ENCODE results near the gene NOLC1. TPM values are rescaled to one million over a fixed set of nuclear protein-coding genes. Genes with fewer than 3 reads are reported as not detected.
"Not testable (repeated sequence)": the region's sequence is repeated elsewhere in the genome, so short reads cannot be mapped to it uniquely, and the experiment has no call there.

Gene NOLC1
- total RNA-seq, 1 experiment from 2014 or later, result 79.1 TPM

DNA sequence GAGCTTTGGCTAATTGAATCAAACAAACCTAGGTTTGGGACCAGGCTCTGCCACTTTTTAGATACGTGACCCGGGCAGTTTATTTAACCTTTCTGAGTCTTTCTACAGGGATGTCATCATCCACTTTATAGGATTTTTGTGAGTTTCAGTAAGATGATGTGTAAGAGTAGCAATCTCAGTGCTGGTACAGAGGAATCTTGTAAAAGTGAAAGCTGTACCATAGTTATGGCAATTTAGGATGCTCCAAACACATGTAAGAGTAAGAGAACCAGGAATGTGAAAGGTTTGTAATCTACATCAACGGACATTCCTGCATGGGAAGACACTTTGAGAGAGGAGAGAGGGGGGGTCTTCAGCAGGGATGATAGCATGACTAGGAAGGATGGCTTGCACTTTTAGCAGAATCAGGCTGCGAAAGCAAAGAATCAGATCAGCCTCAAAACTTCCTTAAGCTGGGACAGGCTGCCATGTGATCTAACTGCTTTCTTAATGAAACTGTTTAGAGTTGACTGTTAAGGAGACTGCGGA is 968 bp downstream of the NOLC1 start:
- DNase-seq (ENCODE audit: low spot score), result peak; percentile 42

DNA sequence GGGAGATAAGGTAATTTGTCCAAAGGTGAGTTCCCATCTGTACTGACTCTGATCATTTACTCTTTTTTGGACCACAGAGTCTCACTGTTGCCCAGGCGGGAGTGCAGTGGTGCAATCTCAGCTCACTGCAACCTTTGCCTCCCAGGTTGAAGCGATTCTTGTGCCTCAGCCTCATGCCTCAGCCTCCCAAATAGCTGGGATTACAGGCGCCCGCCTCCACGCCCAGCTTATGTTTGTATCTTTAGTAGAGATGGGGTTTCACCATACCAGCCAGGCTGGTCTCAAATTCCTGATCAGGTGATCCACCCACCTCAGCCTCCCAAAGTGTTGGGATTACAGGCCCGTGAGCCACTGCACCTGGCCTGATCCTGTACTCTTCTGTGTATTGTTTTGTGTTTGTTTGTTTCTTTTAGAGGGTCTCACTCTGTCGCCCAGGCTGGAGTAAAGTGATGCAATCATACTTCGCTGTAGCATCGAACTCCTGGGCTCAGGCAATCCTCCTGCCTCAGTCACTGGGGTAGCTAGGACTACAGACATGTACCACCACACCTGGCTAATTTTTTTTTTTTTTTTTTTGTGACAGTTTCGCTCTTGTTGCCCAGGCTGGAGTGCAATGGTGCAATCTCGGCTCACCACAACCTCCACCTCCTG is 2.4 kb downstream of the NOLC1 start:
- DNase-seq (ENCODE audit: low spot score), result no peak

DNA sequence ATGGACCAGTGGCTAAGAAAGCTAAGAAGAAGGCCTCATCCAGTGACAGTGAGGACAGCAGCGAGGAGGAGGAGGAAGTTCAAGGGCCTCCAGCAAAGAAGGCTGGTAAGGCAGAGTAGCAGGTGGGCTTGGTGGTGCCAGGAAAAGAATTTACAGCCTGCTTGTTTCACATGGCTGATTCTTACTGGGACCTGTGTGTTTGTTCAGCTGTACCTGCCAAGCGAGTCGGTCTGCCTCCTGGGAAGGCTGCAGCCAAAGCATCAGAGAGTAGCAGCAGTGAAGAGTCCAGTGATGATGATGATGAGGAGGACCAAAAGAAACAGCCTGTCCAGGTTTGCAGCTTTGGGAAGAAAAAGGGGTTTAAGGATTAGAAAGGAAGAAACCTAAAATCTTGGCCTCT is 5.0 kb downstream of the NOLC1 start:
- DNase-seq (ENCODE audit: low spot score), result no peak

DNA sequence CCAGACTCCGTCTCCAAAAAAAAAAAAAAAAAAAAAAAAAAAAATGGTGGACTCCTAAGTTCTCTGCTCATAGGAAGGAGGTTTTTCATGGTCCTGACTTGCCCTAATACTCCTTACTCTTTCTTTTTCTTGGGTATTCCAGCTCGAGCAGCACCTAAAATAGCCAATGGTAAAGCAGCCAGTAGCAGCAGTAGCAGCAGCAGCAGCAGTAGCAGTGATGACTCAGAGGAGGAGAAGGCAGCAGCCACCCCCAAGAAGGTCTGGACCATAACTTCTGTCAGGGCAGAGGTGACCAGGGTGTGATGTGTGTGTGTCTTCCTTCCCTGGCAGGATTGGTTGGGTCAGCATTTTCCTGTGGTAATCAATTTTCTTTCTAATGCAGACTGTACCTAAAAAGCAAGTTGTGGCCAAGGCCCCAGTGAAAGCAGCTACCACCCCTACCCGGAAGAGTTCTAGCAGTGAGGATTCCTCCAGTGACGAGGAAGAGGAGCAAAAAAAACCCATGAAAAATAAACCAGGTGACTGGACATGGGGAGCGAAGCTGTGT is 6.9 kb downstream of the NOLC1 start:
- DNase-seq (ENCODE audit: low spot score), result no peak

DNA sequence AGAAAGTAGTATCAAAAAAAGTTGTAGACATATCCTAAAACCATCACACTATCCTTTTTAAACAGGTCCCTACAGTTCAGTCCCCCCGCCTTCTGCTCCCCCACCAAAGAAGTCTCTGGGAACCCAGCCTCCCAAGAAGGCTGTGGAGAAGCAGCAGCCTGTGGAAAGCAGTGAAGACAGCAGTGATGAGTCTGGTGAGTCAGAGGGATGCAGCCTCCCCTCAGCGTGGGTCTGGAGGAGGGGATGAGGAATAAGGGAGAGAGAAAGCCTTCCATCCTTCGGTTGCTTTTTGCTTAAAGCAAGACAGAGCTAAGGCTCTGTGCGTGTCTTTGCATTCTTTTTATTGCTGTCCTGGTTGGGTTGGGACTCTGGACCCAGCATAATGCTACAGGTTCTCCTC is 7.6 kb downstream of the NOLC1 start:
- DNase-seq (ENCODE audit: low spot score), result no peak

DNA sequence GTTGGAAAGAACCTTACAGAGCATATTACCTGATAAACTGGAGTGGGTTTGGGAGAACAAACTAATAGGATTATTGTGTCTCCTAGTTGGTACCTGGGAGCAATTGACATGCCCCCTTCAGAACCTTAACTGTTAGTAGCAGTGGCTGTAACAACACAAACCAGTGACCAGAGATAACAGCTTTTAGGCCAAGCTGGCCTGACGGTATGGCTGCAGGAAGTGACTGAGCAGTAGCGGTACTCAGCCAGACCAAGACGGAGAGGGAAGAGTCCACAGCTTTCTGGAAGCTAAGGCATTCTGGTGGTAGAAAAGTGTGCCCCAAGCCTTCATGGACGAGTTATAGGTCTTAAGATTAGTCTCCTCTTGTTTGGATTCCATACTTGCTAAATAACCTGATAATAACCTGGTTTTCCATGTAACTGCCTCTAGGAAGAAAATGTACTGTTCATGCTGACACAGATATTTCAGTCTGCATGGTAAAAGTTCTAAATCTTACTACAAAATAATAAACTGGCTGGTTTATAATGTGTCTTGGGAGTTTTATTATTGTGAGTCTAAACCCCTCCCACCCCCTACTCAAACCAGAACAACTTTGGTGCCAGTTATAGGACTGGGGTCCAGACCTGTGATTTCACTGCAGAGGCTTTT is 11.3 kb downstream of the NOLC1 start:
- no peak for DNase-seq (ENCODE audit: low spot score)

DNA sequence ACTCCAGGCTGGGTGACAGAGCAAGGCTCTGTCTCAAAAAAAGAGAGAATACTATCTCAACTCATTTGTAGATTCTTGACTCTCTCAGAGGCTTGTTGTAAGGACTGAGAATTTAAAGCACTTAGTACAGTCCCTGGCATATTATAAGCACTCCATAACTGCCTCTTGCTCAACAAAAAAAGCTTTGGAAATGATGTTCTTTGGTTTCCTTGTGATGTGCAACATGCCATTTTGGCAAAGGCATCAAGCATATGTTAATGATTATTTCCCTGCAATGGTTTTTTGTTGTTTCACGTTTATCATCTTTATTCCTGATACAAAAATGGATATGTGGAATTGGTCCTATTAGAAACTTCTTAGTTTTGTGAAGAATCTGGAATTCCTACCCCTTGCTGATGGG is 15.7 kb downstream of the NOLC1 start:
- no peak for DNase-seq (ENCODE audit: low spot score)

DNA sequence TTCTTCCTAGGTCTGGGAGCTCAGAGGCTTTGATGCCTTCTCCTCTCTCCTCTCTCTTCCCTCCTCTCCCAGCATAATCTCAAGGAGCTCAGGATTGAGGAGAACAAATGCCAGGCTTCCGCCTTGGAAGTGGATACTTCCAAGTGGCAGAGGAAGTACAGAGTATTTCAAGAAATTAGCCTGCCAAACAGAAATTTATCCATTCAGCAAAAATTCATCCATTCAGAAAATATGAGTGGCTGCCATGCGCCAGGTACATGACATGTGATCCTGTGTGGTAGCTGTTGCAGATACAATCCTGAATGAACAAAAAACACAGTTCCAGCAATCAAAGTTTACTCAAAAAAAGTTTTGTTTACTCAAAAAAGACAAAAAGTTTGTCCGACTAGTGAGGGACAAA is 18.4 kb downstream of the NOLC1 start:
- DNase-seq (ENCODE audit: low spot score), result no peak

DNA sequence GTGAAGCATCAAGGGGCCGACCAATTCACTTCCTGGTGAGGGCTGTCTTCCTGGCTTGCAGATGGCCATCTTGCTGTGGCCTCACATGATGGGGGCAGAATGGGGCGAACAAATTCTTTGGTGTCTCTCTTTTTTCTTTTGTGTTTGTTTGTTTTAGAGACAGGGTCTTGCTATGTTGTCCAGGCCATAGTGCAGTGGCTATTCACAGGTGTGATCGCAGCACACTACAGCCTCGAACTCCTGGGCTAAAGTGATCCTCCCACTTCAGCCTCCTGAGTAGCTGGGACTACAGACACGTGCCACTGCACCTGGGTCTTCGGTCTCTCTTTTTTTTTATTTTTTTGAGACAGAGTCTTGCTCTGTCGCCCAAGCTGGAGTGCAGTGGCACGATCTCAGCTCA is 20.1 kb downstream of the NOLC1 start:
- no peak for DNase-seq (ENCODE audit: low spot score)

DNA sequence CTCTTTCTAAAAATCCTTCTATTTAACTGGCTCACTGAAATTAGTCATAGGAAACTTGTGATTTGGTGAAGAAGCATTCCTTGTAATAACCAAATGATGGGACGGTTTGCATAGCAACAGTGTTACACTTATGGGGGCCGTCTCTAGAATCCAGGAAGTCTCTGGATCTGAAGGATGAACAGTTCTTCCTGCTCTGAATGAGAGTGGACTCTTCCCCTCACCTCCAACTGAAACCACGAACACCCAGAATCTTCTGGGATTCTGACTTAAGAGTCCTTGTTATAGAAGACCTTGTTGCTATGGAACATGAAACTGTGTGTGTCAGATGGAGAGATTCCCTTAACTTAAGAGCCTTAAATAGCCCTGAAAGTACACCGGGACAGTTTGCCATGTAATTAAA is 23.2 kb downstream of the NOLC1 start:
- DNase-seq (ENCODE audit: low spot score), result no peak

DNA sequence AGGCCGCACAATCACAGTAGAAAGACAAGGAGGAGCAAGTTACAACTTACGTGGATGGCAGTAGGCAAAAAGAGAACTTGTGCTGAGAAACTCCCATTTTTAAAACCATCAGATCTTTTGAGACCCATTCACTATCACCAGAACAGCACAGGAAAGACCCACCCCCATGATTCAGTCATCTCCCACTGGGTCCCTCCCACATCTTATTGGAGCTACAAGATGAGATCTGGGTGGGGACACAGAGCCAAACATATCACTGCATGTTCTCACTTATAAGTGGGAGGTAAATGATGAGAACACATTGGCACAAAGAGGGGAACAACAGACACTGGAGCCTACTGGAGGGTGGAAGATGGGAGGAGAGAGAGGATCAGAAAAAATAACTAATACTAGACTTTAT is 32.4 kb downstream of the NOLC1 start:
- DNase-seq (ENCODE audit: low spot score), result no peak

DNA sequence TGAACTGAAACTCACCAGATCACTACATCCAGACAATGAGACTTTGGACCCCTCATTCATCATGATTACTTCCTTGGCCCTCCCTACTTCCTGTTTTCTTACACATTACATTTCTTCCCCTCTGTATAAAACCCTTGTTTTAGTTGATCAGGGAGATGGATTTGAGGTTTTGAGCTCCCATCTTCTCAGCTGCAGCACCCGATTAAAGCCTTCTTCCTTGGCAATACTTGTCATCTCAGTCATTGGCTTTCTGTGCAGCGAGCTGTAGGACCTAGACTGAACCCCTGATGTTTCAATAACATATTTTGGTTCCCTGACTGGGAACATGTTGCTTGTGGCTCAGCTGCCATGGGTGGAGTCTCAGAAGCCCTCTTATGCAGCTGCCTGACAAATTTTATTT is 33.1 kb downstream of the NOLC1 start:
- no peak for DNase-seq (ENCODE audit: low spot score)

DNA sequence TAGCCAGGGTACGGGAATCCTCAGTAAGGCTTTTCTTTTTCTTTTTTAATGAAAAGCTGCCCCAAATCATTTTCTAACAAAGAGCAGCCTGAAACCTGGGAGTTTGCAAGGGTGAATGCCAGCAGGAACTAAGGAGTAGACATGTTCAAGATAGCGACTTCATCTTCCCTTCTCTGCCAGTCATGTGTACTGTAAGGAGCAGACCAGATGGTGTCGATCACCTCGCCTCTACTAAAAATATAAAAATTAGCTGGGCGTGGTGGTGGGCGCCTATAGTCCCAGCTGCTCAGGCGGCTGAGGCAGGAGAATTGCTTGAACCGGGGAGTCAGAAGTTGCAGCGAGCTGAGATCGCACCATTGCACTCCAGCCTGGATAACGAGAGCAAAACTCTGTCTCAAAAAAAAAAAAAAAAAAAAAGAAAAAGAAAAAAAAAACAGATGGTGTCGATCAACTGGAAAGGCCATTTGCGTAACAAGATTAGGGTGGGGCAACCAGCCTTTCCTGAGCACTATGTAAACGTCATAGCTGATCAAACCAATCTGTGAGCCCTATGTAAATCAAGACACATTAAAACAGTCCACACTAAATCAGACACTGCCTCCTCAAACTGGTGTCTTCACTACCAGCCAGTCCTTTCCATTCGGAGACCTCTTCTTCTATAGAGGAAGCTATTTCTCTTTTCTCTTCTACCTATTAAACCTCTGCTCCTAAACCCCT is 33.8 kb downstream of the NOLC1 start:
- DNase-seq (ENCODE audit: low spot score), result no peak

DNA sequence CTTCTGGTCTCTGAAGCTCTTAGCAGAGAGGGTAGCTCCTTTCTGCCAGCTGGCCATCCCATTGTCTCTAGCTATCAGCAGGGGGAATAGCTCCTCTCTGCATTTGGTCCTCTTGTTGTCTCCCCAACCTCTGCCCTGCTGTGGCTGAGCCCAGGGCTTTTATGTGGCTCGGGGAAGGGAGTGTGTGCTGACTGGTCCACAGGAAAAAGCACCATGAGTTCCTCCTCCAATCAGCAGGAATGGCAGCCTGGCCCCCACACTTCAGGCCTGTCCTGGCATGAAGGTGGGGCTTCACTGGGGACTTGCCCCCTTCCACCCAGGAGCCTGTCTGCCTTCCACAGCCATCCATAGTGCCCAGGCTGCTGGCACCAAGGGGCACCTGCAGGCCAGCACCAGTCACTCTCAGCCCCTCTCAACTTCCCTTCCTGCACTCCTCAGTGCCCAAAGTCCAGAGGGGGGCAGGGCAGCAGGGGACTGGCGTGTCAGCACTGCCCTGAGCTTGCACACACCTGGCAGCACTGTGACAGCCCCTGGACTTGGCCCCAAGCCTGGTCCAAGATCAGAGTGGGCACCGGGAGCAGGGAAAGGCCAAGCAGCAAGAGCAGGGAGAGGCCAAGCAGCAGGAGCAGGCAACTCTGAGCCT is 36.2 kb downstream of the NOLC1 start:
- DNase-seq (ENCODE audit: low spot score), result no peak

DNA sequence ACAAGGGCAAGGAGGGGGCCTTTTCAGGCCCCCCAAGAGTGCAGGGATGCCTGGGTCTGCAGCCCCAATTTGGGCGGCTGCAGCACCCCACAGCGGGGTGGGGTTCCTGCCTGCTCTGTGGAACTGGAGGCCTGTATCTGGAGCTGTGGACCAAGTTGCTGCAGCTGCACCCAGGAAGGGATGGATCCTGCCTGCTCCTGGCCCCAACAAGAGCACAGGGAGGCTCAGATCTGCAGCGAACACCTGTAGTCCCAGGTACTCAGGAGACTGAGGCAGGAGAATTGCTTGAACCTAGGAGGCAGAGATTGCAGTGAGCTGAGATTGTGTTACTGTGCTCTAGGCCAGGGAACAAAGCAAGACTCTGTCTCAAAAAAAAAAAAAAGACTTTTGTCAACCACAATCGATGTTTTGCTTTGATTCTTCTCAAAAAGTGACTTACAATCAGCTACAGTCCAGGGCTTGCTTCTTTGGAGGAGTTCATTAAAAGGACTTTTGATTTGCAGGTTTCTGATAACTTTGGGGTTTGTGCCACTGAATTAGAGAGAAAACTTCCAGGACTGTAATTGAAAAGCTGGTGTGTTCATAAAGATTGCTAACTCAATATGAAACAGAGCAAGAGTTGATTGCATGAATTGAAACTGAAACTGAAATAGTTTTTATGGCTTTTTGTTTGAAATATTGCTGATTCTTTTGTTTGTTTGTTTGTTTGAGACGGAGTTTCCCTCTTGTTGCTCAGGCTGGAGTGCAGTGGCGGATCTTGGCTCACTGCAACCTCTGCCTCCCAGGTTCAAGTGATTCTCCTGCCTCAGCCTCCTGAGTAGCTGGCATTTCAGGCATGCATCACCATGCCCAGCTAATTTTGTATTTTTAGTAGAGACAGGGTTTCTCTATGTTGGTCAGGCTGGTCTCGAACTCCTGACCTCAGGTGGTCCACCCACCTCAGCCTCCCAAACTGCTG is 37.0 kb downstream of the NOLC1 start:
- not testable (repeated sequence) for DNase-seq (ENCODE audit: low spot score)

DNA sequence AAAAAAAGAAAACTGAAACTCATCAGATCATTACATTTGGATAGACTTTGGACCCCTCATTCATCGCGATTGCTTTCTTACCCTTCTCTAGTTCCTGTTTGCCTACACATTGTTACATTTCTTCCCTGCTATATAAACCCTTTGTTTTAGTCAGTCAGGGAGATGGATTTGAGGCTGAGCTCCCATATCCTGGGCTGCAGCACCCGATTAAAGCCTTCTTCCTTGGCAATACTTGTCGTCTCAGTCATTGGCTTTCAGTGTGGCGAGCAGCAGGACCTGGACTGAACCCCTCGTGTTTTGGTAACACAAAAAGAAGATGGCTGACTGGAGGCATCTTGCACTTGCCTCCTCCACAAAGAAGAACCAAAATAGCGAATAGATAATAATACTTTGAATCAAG is 39.8 kb downstream of the NOLC1 start:
- DNase-seq (ENCODE audit: low spot score), result no peak

DNA sequence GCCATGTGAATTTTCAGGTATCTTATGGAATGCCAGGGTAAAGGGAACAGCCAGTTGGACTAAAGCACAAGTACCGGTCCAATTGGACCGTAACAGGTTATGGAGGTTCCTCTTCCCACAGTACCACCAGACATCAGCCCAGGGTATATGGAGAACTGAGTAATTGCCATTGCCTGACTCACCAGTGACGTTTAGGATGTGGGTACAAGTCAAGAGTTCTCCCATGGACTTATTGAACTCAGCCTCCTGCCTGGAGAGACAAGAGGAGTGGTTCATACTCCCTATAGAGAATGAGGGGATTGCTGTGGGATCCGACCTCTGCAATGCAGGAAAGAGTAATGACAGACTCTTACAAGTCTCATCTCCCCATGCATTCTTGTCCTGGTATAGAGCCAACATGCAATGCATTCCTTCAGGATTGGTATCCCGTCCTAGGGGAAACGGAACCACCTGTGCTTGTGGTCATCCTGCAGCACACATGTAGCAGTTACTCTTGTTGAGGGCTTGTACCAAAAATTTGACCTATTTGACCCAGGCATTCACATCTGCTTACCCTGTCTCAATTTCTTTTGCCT is 43.2 kb downstream of the NOLC1 start:
- DNase-seq (ENCODE audit: low spot score), result no peak

DNA sequence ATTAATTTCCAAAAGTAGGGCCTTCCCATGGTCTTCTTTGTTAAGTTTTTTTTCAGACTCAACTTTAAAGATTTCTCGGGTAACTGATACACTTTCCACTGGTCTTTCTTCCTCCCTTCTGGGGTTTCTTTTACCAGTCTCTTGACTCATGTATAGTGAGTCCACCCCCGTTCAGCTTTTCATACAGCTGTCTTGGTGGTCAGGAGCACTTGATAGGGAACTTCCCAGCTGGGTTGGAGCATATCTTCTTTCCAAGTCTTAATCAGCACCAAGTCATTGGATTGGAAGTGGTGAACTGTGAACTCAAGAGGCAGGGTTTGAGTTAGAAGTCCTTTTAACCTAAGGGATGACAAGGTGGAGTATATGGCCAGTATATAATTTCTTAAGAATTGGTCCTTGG is 44.7 kb downstream of the NOLC1 start:
- DNase-seq (ENCODE audit: low spot score), result no peak

DNA sequence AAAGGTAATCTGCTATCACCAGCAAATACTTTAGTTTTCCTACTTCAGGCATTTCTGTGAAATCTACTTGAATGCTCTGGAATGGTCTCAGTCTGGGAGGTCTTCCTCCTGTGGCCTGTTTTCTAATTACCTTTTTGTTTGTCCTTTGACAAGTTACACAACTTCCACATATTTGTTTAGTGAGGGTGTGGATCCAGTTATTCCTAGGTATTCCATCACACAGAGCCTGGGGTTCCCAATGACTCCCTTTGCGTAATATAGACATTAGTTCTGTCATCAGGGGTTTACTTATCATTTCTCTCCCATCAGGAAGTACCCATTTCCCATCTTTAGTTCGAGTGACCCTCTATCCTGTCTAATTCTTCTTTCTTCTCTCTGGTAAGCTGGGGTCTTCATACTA is 45.8 kb downstream of the NOLC1 start:
- no peak for DNase-seq (ENCODE audit: low spot score)
